ENCODE measurements around the gene IRF2BPL. TPM values are rescaled to one million over a fixed set of nuclear protein-coding genes. Genes with fewer than 3 reads are reported as not detected.

The IRF2BPL gene
- total RNA-seq, 1 experiment from 2014 or later, result 74.6 TPM

DNA sequence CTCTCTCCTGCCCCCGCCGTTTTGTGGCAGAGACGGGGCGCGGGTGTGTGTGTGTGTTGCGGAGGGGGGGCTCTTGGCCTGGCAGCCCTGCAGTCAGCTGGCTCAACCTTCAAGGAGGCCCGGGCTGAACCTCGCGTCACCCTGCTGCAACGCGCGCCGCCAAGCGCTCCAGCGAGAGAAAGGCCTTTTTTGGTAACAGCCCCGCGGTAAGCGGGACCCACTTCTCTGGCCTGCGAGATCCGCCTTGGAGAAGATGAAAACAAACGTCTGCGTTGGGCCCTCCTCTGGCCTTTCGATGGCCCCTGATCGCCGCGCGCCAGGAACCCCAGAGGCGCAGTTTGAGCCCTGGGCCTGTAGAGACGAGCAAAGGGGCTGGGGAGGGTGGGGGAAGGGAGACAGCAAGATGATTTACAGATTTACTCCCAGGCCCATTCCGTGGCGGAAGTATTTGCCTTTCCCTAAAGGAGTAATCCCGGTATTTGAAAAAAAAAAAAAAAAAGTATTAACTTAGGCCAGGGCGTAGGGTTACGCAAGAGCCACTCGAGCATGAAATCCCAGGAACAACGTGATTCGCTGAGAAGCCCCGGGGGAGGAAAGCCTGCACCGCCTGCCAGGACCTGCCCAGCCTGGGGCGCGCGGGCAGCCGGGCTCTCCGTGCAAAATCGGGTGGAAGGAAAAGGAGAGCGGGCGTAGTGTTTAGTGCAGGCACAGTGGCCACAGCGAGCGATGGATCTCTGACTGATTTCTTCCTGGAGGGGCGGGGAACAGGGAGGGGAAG, 4.5 kb upstream of the IRF2BPL start (continued):
- no peak for TF ChIP-seq CTCF (IDR thresholded peaks at IDR 0.05 in 2 of 3, conservative IDR thresholded peaks at IDR 0.05 in 1 of 3; ENCODE audit: borderline replicate concordance in 1 of 3, insufficient read depth in 1 of 3, low read depth in 2 of 3, low read length in 2 of 3)
- no peak for TF ChIP-seq RAD21 (IDR thresholded peaks at IDR 0.05; ENCODE audit: low read depth)

- ChIA-PET RAD21 (ENCODE audit: low non-redundant PET in 1 of 2, low total read pairs in 2 of 2, uncharacterized antibody in 2 of 2, unreplicated experiment in 2 of 2) (no interaction called here), CTCF (no interaction called here), POLR2A (interaction anchor here (1.5 kb wide), 1 partner anchor 71 kb away, joined by 4 read pairs; no protein-coding TSS in a partner anchor)
- H4K20me1 ChIP-seq (ENCODE audit: insufficient read depth), result no peaks in the 10 kb centered on the region
- intact Hi-C loops (cut with micrococcal nuclease), result no loop called here
- H3K9me2 ChIP-seq (ENCODE audit: insufficient read depth), result no peaks in the 10 kb centered on the region
- H3K27ac ChIP-seq (ENCODE audit: low read depth, low read length), result peak overlapping the region; percentile 95
- no peaks in the 10 kb centered on the region for H3K9me3 ChIP-seq (ENCODE audit: control insufficient read depth in 1 of 2, insufficient read depth in 1 of 2, low read depth in 1 of 2, low read length in 2 of 2)
- H3K4me2 ChIP-seq (ENCODE audit: low read length), result peak overlapping the region; percentile 84
- no peaks in the 10 kb centered on the region for H3K27me3 ChIP-seq (ENCODE audit: insufficient read depth, low read length)
- BruUV-seq (replicated peaks), result no TSS peak
- peak overlapping the region; percentile 72; the same call in 1 of the 2 replicates for H3K9ac ChIP-seq (ENCODE audit: low read length)
- peaks cover 5% of the 10 kb centered on the region; the same call in 1 of the 2 replicates for H3K79me2 ChIP-seq (ENCODE audit: insufficient read depth, low read length)
- no peak overlapping the region for H3K4me3 ChIP-seq (replicated peaks in 1 of 2; ENCODE audit: low read depth in 1 of 2, low read length in 2 of 2)
- peak; percentile 24 for TF ChIP-seq POLR2A (IDR thresholded peaks at IDR 0.05; ENCODE audit: borderline replicate concordance, extremely low read depth, insufficient read depth, insufficient read length)
- no peak for TF ChIP-seq JUND (IDR thresholded peaks at IDR 0.05)
- no peaks in the 10 kb centered on the region for H3K36me3 ChIP-seq (ENCODE audit: control insufficient read depth in 1 of 2, insufficient read depth in 2 of 2, low read length in 2 of 2)
- DNase-seq (ENCODE audit: low read depth, low spot score) (no peak), ATAC-seq (no peak)
- peaks cover 51 to 61% of the 10 kb centered on the region in 2 experiments for H3K4me1 ChIP-seq (ENCODE audit: control insufficient read depth in 1 of 2, insufficient read depth in 2 of 2, low read length in 2 of 2)
- H2AFZ ChIP-seq (ENCODE audit: low read depth, low read length, poor library complexity, severe bottlenecking), result no peak overlapping the region
Observed at GRCh38 chr14:77032491-77032843, 4.0 kb upstream of the IRF2BPL start.
